GM18867 (cell line): Measurements from ENCODE around the gene CD200.
"Not testable (repeated sequence)": the region's sequence is repeated elsewhere in the genome, so short reads cannot be mapped to it uniquely, and the experiment has no call there.

Experiments
- ATAC-seq: cut with Tn5 transposase; IDR thresholded peaks from one replicate; pipeline ENCODE4 v1.9.1; 2021; ENCODE audit warnings: mild to moderate bottlenecking, moderate library complexity; ENCODE audit not compliant: unreplicated experiment

The CD200 gene

GRCh38 chr3:112357930-112358780, 25.2 kb downstream of the CD200 start:
- peak; percentile 58 for ATAC-seq

- no peak for ATAC-seq
Measured at GRCh38 chr3:112360561-112360960, 27.6 kb downstream of the CD200 start.

GRCh38 chr3:112362221-112362620, 29.3 kb downstream of the CD200 start:
- no peak for ATAC-seq

GRCh38 chr3:112364291-112364690, 31.3 kb downstream of the CD200 start:
- peak; percentile 71 for ATAC-seq

- ATAC-seq, result peak; percentile 56
Measured at GRCh38 chr3:112365035-112365434, 32.1 kb downstream of the CD200 start.

GRCh38 chr3:112365636-112366035, 32.7 kb downstream of the CD200 start:
- ATAC-seq, result no peak

- ATAC-seq, result no peak
Measured at GRCh38 chr3:112366522-112366921, 33.6 kb downstream of the CD200 start.

- no peak for ATAC-seq
Measured at GRCh38 chr3:112371569-112371968, 38.6 kb downstream of the CD200 start.

- ATAC-seq, result no peak
Measured at GRCh38 chr3:112372396-112372795, 39.4 kb downstream of the CD200 start.

- ATAC-seq, result no peak
Measured at GRCh38 chr3:112373476-112373875, 40.5 kb downstream of the CD200 start.

- ATAC-seq, result no peak
Measured at GRCh38 chr3:112373924-112374323, 41.0 kb downstream of the CD200 start.

- no peak for ATAC-seq
Measured at GRCh38 chr3:112374333-112374734, 41.4 kb downstream of the CD200 start.

- no peak for ATAC-seq
Measured at GRCh38 chr3:112375117-112375516, 42.2 kb downstream of the CD200 start.

GRCh38 chr3:112376241-112376911, 43.4 kb downstream of the CD200 start:
- no peak for ATAC-seq

GRCh38 chr3:112376992-112377391, 44.0 kb downstream of the CD200 start:
- ATAC-seq, result no peak

GRCh38 chr3:112377568-112378071, 44.7 kb downstream of the CD200 start:
- ATAC-seq, result no peak

GRCh38 chr3:112378347-112378746, 45.4 kb downstream of the CD200 start:
- not testable (repeated sequence) for ATAC-seq

- ATAC-seq, result no peak
Measured at GRCh38 chr3:112379020-112379690, 46.2 kb downstream of the CD200 start.

- no peak for ATAC-seq
Measured at GRCh38 chr3:112381673-112382542, 49.0 kb downstream of the CD200 start.

GRCh38 chr3:112382543-112383160, 49.7 kb downstream of the CD200 start:
- no peak for ATAC-seq
